LNCAP (cell line): ENCODE data around the gene CRTC2.

ENCODE experiments used
- TF ChIP-seq, protein P1 (sequence below): fragments of 450-650 bp; IDR thresholded peaks from 2 replicates; pipeline ENCODE4 v1.5.1; 2017; ENCODE audit warnings: mild to moderate bottlenecking

Gene CRTC2

DNA sequence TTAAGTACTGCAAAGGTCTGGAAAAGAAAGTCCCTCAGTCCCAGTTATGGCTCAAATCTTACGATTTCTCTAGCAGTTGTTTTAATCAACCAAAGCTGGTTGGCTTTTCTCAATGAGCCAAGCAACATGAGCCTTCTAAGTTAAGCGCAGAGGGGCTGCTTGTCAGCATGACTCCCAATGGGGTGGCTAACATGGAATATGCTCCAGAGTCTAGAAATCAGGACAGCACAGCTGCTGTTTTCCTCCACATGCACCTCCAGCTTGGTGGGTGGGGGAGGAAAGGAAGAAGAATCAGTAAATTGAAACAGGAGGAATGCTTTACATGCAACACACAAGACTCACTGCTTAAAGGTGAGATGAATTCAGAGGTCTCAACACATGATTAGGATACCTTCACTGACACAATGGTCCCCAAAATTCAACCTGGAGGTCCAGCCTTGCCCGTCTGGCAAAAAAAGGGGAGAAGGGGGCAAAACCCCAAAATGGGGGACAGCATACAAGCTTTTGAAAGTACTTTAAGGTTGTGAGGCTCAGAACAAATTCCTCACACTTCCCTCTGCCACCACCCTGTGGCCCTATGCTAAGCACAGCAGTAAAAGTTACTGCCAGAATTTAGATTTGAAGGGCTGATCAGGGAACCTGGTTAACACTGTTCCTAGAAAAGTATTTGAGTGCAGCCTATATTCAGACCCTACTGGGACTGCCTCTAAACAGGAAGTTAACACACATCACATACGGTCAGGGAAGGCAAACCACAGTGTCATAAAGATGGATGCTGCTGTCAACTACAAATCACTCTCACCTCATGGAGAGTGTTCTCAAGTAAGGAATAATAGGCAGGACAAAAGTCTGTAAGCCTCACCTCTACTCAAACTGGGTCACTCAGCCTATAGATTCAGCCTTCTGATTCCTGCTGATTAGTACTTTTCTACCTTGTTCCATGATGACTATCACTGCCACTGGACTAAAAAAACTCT, 38.2 kb downstream of the CRTC2 start:
- TF ChIP-seq, protein P1, sequence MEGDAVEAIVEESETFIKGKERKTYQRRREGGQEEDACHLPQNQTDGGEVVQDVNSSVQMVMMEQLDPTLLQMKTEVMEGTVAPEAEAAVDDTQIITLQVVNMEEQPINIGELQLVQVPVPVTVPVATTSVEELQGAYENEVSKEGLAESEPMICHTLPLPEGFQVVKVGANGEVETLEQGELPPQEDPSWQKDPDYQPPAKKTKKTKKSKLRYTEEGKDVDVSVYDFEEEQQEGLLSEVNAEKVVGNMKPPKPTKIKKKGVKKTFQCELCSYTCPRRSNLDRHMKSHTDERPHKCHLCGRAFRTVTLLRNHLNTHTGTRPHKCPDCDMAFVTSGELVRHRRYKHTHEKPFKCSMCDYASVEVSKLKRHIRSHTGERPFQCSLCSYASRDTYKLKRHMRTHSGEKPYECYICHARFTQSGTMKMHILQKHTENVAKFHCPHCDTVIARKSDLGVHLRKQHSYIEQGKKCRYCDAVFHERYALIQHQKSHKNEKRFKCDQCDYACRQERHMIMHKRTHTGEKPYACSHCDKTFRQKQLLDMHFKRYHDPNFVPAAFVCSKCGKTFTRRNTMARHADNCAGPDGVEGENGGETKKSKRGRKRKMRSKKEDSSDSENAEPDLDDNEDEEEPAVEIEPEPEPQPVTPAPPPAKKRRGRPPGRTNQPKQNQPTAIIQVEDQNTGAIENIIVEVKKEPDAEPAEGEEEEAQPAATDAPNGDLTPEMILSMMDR = peak; percentile 39; the same call in 1 of the 2 replicates

- TF ChIP-seq, protein P1 = no peak
These were observed 42.1 kb downstream of the CRTC2 start for GRCh38 chr1:153916297-153916696.

GRCh38 chr1:153912349-153912748, 46.1 kb downstream of the CRTC2 start:
- TF ChIP-seq, protein P1 = no peak

DNA sequence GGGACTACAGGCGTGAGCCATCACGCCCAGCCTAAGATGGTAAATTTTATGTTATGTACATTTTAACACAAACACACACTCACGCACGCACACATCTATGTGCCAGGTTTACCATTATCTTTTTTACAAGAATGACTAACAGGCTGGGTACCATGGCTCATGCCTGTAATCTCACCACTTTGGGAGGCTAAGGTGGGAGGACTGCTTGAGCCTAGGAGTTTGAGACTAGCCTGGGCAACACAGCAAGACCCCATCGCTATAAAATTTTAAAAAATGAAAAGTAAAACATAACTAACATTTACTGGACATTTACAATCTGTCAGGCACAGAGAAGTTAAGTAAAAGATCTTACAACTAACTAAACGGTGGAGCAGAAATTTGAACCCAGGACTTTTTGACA, 50.3 kb downstream of the CRTC2 start:
- TF ChIP-seq, protein P1 = no peak

- TF ChIP-seq, protein P1 = no peak
These were observed 51.3 kb downstream of the CRTC2 start for GRCh38 chr1:153907134-153907533.

DNA sequence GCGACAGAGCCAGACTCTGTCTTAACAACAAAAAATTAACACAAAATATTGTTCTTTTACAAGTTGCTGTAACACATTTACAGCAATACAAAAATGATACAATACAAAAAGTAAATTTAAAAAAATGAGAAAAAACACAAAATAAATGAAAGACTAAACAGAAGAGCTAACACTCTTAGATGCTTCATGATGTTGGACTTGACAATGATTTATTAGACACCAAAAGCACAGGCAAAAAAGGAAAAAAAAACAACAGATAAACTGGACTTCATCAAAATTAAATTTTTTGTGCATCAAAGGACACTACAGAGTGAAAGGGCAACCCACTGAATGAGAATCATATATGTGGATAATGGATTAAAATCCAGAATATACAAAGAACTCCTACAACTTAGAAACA, 52.0 kb downstream of the CRTC2 start:
- TF ChIP-seq, protein P1 = no peak

DNA sequence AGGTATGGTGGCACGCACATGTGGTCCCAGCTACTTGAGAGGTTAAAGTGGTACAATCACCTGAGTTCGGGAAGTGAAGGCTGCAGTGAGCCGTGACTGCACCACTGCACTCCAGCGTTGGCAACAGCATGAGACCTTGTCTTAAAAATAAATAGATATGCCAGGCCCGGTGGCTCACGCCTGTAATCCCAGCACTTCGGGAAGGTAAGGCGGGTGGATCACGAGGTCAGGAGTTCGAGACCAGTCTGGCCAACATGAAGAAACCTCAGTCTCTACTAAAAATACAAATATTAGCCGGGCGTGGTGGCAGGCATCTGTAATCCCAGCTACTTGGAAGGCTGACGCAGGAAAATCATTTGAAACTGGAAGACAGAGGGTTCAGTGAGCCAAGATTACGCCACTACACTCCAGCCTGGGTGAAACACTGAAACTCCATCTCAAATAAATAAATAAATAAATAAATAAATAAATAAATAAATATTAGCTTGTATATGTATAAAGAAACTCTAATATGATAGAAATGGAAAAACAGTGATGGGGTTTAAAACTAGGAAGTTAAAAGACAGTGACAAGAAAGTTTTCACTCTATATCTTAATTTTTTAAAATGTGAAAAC, 54.5 kb downstream of the CRTC2 start:
- TF ChIP-seq, protein P1 = no peak
